DOHH2 (cell line): ENCODE results near the gene CBX4.

Experiments used
- EZH2phosphoT487 ChIP-seq: fragments of 200-600 bp; sonication (generic); IDR thresholded peaks from 2 replicates; pipeline ENCODE4 v1.6.1; 2017; ENCODE audit warnings: borderline replicate concordance, mild to moderate bottlenecking, antibody characterized with exemption, low read length, moderate library complexity, mixed read lengths
- TF ChIP-seq, protein P1 (sequence below): fragments of 200-600 bp; sonication (generic); IDR thresholded peaks from one replicate; pipeline ENCODE4 v1.5.1; 2014; ENCODE audit warnings: antibody characterized with exemption, mild to moderate bottlenecking, low read depth, low read length; ENCODE audit not compliant: poor library complexity, severe bottlenecking

DNA sequence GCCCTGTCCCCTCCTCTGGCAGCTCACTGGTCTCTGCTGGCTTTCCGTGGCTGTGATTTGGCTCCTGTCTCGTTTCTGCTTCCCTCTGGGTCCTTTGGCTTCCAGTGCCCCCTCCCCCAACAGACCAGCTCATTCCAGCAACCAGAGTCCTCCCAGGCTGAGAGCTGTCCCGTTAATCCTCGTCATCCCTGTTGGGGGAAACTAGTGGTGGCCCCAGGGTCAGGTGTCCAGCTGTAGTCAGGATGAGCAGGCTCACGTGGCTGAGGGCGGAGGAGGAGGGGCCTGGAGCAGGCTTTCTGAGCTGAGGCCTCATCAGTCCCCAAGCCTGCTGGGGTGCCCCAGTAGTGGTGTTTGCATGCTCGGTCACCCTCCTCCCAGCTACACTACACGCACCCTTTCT lies 10.7 kb upstream of the CBX4 start:
- TF ChIP-seq, protein P1, sequence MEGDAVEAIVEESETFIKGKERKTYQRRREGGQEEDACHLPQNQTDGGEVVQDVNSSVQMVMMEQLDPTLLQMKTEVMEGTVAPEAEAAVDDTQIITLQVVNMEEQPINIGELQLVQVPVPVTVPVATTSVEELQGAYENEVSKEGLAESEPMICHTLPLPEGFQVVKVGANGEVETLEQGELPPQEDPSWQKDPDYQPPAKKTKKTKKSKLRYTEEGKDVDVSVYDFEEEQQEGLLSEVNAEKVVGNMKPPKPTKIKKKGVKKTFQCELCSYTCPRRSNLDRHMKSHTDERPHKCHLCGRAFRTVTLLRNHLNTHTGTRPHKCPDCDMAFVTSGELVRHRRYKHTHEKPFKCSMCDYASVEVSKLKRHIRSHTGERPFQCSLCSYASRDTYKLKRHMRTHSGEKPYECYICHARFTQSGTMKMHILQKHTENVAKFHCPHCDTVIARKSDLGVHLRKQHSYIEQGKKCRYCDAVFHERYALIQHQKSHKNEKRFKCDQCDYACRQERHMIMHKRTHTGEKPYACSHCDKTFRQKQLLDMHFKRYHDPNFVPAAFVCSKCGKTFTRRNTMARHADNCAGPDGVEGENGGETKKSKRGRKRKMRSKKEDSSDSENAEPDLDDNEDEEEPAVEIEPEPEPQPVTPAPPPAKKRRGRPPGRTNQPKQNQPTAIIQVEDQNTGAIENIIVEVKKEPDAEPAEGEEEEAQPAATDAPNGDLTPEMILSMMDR: no peak
- TF ChIP-seq EZH2phosphoT487: no peak
